WTC11 (cell line): ENCODE measurements around the gene SYCP3.

Source experiments
- AR ChIP-seq: fragments of 250-450 bp; sonication (Bioruptor Pico); IDR thresholded peaks from 2 replicates; pipeline ENCODE4 v1.9.0; 2021; ENCODE audit warnings: mild to moderate bottlenecking
- CTCF ChIP-seq: fragments of 200-600 bp; IDR thresholded peaks from 2 replicates; pipeline ENCODE4 v1.8.0; 2022; ENCODE audit warnings: antibody characterized with exemption
- ERG ChIP-seq: fragments of 250-450 bp; sonication (Bioruptor Pico); IDR thresholded peaks from 2 replicates; pipeline ENCODE4 v1.8.0; 2021; ENCODE audit warnings: mild to moderate bottlenecking
- GTF2I ChIP-seq: fragments of 250-450 bp; sonication (Bioruptor Pico); conservative IDR thresholded peaks from 2 replicates; pipeline ENCODE4 v1.4.0; 2021; ENCODE audit warnings: mild to moderate bottlenecking
- IRF1 ChIP-seq: sonication (generic); formaldehyde crosslinking; IDR thresholded peaks from 2 replicates; pipeline ENCODE4 v1.8.0; 2023; ENCODE audit warnings: missing genetic modification reagents
- MLX ChIP-seq: sonication (generic); formaldehyde crosslinking; IDR thresholded peaks from 2 replicates; pipeline ENCODE4 v1.8.1; 2023; ENCODE audit warnings: mild to moderate bottlenecking, missing genetic modification reagents, moderate library complexity
- NR3C1 ChIP-seq: sonication (generic); formaldehyde crosslinking; conservative IDR thresholded peaks from 2 replicates; pipeline ENCODE4 v1.8.1; 2023; ENCODE audit warnings: low read depth, mild to moderate bottlenecking, missing genetic modification reagents
- USF2 ChIP-seq: sonication (generic); formaldehyde crosslinking; IDR thresholded peaks from 2 replicates; pipeline ENCODE4 v1.8.1; 2023; ENCODE audit warnings: mild to moderate bottlenecking, missing genetic modification reagents, moderate library complexity
- ZBTB21 ChIP-seq: sonication (generic); formaldehyde crosslinking; IDR thresholded peaks from 2 replicates; pipeline ENCODE4 v1.8.1; 2023; ENCODE audit warnings: mild to moderate bottlenecking, missing genetic modification reagents, borderline replicate concordance

GRCh38 chr12:101680240-101680639 lies 59.0 kb downstream of the SYCP3 start:
- TF ChIP-seq GTF2I (CRISPR knock-in tag), result no peak
- no peak for TF ChIP-seq ERG
- TF ChIP-seq IRF1 (CRISPR knock-in tag), result no peak
- no peak for TF ChIP-seq CTCF
- no peak for TF ChIP-seq USF2 (CRISPR knock-in tag)
- no peak for TF ChIP-seq ZBTB21 (CRISPR knock-in tag)
- TF ChIP-seq NR3C1 (CRISPR knock-in tag), result no peak
- TF ChIP-seq AR, result no peak
- TF ChIP-seq MLX (CRISPR knock-in tag), result no peak
